K562 (cell line): ENCODE results near the gene CD74. TPM values are rescaled to one million over a fixed set of nuclear protein-coding genes. Genes with fewer than 3 reads are reported as not detected.

Source experiments
- ATAC-seq: fragments of 200-7000 bp; cut with Tn5 transposase; 3 replicates; pipeline ENCODE4 v1.9.1; 2020; ENCODE audit warnings: moderate library complexity
- BruUV-seq: library from RNA; stranded (reverse); fragments of 400-500 nt; replicated peaks from 2 replicates; lab custom pipeline; 2021; lab: Mats Ljungman, UMichigan
- CTCF ChIA-PET: fragments of 300-600 bp; formaldehyde crosslinking; extraction: SDS; loops from one replicate; lab custom pipeline; 2021; ENCODE audit warnings: low intra/inter-chr PET ratio; lab: Yijun Ruan, JAX
- POLR2A ChIA-PET: fragments of 300-600, 350-650 bp; sonication (Branson Sonifier 250); formaldehyde crosslinking; extraction: SDS; loops from one replicate; lab custom pipeline; 2021; ENCODE audit warnings: antibody characterized with exemption, inconsistent platforms; lab: Yijun Ruan, JAX
- DNase-seq, 4 experiments: peaks; one replicate each; pipeline versions ENCODE4 v3.0.0 to v3.0.0-alpha.2; 2011 to 2018; ENCODE audit warnings: low spot score in 3 of 4, mixed read lengths in 3 of 4; ENCODE audit errors: extremely low read depth in 1 of 4
- FAIRE-seq: peaks from 2 replicates; lab custom pipeline; 2011; peaks lifted over from hg19 to GRCh38; lab: Jason Lieb, UNC
- H2AFZ ChIP-seq: 2 replicates; pipeline ENCODE4 v1.6.0; 2011; ENCODE audit warnings: low read depth, low read length, control low read depth, inconsistent platforms
- H3K27ac ChIP-seq: fragments of 200-600 bp; 3 replicates; pipeline ENCODE4 v1.8.0; 2011; ENCODE audit warnings: low read depth, mild to moderate bottlenecking, control low read depth, inconsistent platforms, low read length, moderate library complexity, mixed read lengths; ENCODE audit errors: extremely low read depth
- H3K27me3 ChIP-seq, 2 experiments: fragments of 300-600 bp in 1 of 2; 2 replicates in 1 of 2; 3 replicates in 1 of 2; pipeline versions ENCODE4 v1.6.0 to v1.8.0; 2011; ENCODE audit warnings: inconsistent platforms in 2 of 2, low read length in 2 of 2, mild to moderate bottlenecking in 1 of 2, mixed read lengths in 1 of 2, moderate library complexity in 1 of 2; ENCODE audit not compliant: control insufficient read depth in 2 of 2, insufficient read depth in 2 of 2
- H3K36me3 ChIP-seq: fragments of 300-600 bp; 3 replicates; pipeline ENCODE4 v1.8.0; 2011; ENCODE audit warnings: mild to moderate bottlenecking, low read length, inconsistent platforms; ENCODE audit not compliant: control insufficient read depth, insufficient read depth
- H3K4me1 ChIP-seq, 2 experiments: fragments of 200-600 bp in 1 of 2; replicated peaks in 1 of 2; 2 replicates in 1 of 2; 3 replicates in 1 of 2; pipeline versions ENCODE4 v1.5.1 to v1.8.0; 2011; ENCODE audit warnings: inconsistent platforms in 2 of 2, low read length in 2 of 2, mild to moderate bottlenecking in 1 of 2, mixed read lengths in 1 of 2, moderate library complexity in 1 of 2; ENCODE audit not compliant: control insufficient read depth in 2 of 2, insufficient read depth in 2 of 2
- H3K4me2 ChIP-seq: 2 replicates; pipeline ENCODE4 v1.6.1; 2011; ENCODE audit warnings: low read length, control low read depth, inconsistent platforms, mixed read lengths; ENCODE audit not compliant: insufficient read depth
- H3K4me3 ChIP-seq: fragments of 200-600 bp; sonication (generic), shearing (Covaris generic); 2 replicates; pipeline ENCODE4 v1.5.1; 2016; ENCODE audit warnings: control low read depth, inconsistent platforms
- H3K79me2 ChIP-seq: fragments of 200-600 bp; 3 replicates; pipeline ENCODE4 v1.8.0; 2011; ENCODE audit warnings: low read length, inconsistent platforms; ENCODE audit not compliant: control insufficient read depth, insufficient read depth
- H3K9ac ChIP-seq, 2 experiments: 2 replicates each; pipeline versions ENCODE4 v1.6.0 to v1.6.1; 2011; ENCODE audit warnings: low read depth in 2 of 2, low read length in 2 of 2, control low read depth in 1 of 2, inconsistent platforms in 1 of 2, mild to moderate bottlenecking in 1 of 2, mixed read lengths in 1 of 2; ENCODE audit not compliant: insufficient read depth in 1 of 2
- H3K9me1 ChIP-seq: one replicate; pipeline ENCODE4 v1.6.0; 2011; ENCODE audit warnings: inconsistent platforms, mild to moderate bottlenecking, low read length, moderate library complexity; ENCODE audit not compliant: control insufficient read depth, insufficient read depth
- H3K9me3 ChIP-seq: replicated peaks from 2 replicates; pipeline ENCODE4 v1.5.1; 2011; ENCODE audit warnings: low read depth, low read length, inconsistent platforms; ENCODE audit not compliant: control insufficient read depth, insufficient read depth
- H4K20me1 ChIP-seq: replicated peaks from 2 replicates; pipeline ENCODE4 v1.6.1; 2011; ENCODE audit warnings: low read length, inconsistent platforms, mixed read lengths; ENCODE audit not compliant: control insufficient read depth, insufficient read depth
- CHD1 ChIP-seq: fragments of 200-600 bp; sonication (generic); IDR thresholded peaks from one replicate; pipeline ENCODE4 v1.6.1; 2012; ENCODE audit warnings: mild to moderate bottlenecking, moderate library complexity, low read length, inconsistent platforms
- ETV1 ChIP-seq: fragments of 450-650 bp; conservative IDR thresholded peaks from 2 replicates; pipeline ENCODE4 v1.6.1; 2016; ENCODE audit warnings: missing genetic modification characterization, control low read depth, low read depth, missing compliant biosample characterization
- ETV5 ChIP-seq: sonication (generic); formaldehyde crosslinking; IDR thresholded peaks from 2 replicates; pipeline ENCODE4 v1.4.0; 2020; ENCODE audit warnings: low read depth, mild to moderate bottlenecking, missing genetic modification reagents
- FOXM1 ChIP-seq, 2 experiments: fragments of 450-650 bp in 1 of 2; sonication (generic) in 1 of 2; formaldehyde crosslinking in 1 of 2; IDR thresholded peaks; 2 replicates each; pipeline versions ENCODE4 v1.6.1 to v1.9.0; 2017 to 2022; ENCODE audit warnings: low read depth in 2 of 2, mild to moderate bottlenecking in 2 of 2, missing genetic modification reagents in 1 of 2, moderate library complexity in 1 of 2
- NRF1 ChIP-seq, 2 experiments: fragments of 450-650 bp; IDR thresholded peaks in 1 of 2; conservative IDR thresholded peaks in 1 of 2; 2 replicates each; pipeline ENCODE4 v1.6.1; 2014; ENCODE audit warnings: mild to moderate bottlenecking in 2 of 2
- PTTG1 ChIP-seq: fragments of 450-650 bp; IDR thresholded peaks from 2 replicates; pipeline ENCODE4 v1.6.1; 2016; ENCODE audit warnings: low read depth, mild to moderate bottlenecking, missing genetic modification characterization, missing compliant biosample characterization
- SAP30 ChIP-seq: fragments of 200-600 bp; sonication (generic); IDR thresholded peaks from 2 replicates; pipeline ENCODE4 v1.6.1; 2012; ENCODE audit warnings: borderline replicate concordance, low read depth, mild to moderate bottlenecking, moderate library complexity, low read length, control low read depth, inconsistent platforms; ENCODE audit not compliant: insufficient read depth, poor library complexity, severe bottlenecking
- SRF ChIP-seq, 2 experiments: fragments of 250-450, 450-650 bp in 1 of 2; sonication (Bioruptor Pico) in 1 of 2; sonication (generic) in 1 of 2; formaldehyde crosslinking; IDR thresholded peaks; 2 replicates each; pipeline versions ENCODE4 v1.5.0 to v1.5.1; 2020 to 2022; ENCODE audit warnings: mild to moderate bottlenecking in 1 of 2, missing genetic modification reagents in 1 of 2
- THAP12 ChIP-seq: fragments of 250-450 bp; sonication (Bioruptor Pico); IDR thresholded peaks from 2 replicates; pipeline ENCODE4 v1.9.0; 2021; ENCODE audit warnings: mild to moderate bottlenecking, inconsistent platforms
- THAP7 ChIP-seq: fragments of 250-450 bp; sonication (Bioruptor Pico); IDR thresholded peaks from 2 replicates; pipeline ENCODE4 v1.5.0; 2021
- ZC3H8 ChIP-seq: fragments of 450-650 bp; IDR thresholded peaks from 2 replicates; pipeline ENCODE4 v1.6.1; 2017
- ZNF124 ChIP-seq: sonication (generic); formaldehyde crosslinking; IDR thresholded peaks from 2 replicates; pipeline ENCODE4 v1.8.1; 2022; ENCODE audit warnings: missing genetic modification reagents
- WGBS: fragments of 100-300 bp; shearing (Covaris generic); methylation state at CpG from one replicate; pipeline ENCODE4 v1.1.6; 2016; ENCODE audit warnings: low coverage, mixed read lengths; ENCODE audit not compliant: insufficient coverage; ENCODE audit errors: missing lambda C conversion rate; 5-methylcytosine and 5-hydroxymethylcytosine counted together
- in situ Hi-C: fragments of 300-500 bp; cut with MboI; formaldehyde crosslinking; loops from 4 replicates; pipeline ENCODE4 v1.15.0; 2018; ENCODE audit warnings: inconsistent platforms, mixed read lengths
- intact Hi-C: fragments of 100-400 bp; cut with micrococcal nuclease; formaldehyde crosslinking; loops from 2 replicates; pipeline ENCODE4 v1.14.2; 2022
- polyA plus RNA-seq, 8 experiments: library from polyadenylated mRNA; depleted of rRNA in 4 of 8; stranded (reverse) in 5 of 8; unstranded in 3 of 8; fragments of >200 nt; fragmentation: Nextera tagmentation in 2 of 8; fragmentation: Illumina TruSeq in 1 of 8; extraction: Ambion mirVana in 2 of 8; extraction: Trizol in 1 of 8; gene quantifications; 2 replicates each; pipeline versions ENCODE4 v1.2.1 to v1.2.3, GENCODE V29; 2011 to 2014; ENCODE audit warnings: inconsistent platforms in 1 of 8, missing spikeins in 1 of 8
- total RNA-seq, 7 experiments: library from RNA; depleted of rRNA in 6 of 7; stranded (reverse); fragments of >200 nt in 6 of 7; fragmentation: Illumina TruSeq in 2 of 7; extraction: Trizol in 2 of 7; gene quantifications; 2 replicates each; pipeline versions ENCODE4 v1.2.1 to v1.2.3, GENCODE V29; 2011 to 2021; ENCODE audit warnings: low replicate concordance in 1 of 7
- TF ChIP-seq, protein P1 (sequence below): sonication (generic); formaldehyde crosslinking; IDR thresholded peaks from 2 replicates; pipeline ENCODE4 v1.8.0; 2022; ENCODE audit warnings: mild to moderate bottlenecking, missing genetic modification reagents
- TF ChIP-seq, protein P2 (sequence below): sonication (generic); formaldehyde crosslinking; IDR thresholded peaks from 2 replicates; pipeline ENCODE4 v1.8.0; 2022; ENCODE audit warnings: mild to moderate bottlenecking, missing genetic modification reagents

Gene CD74
- total and polyA plus RNA-seq, 9 of the 15 experiments (the other 6 are each of a cell fraction or from before 2014, with no cell fraction given): 0.07 to 4.8 (median 0.32) TPM

DNA sequence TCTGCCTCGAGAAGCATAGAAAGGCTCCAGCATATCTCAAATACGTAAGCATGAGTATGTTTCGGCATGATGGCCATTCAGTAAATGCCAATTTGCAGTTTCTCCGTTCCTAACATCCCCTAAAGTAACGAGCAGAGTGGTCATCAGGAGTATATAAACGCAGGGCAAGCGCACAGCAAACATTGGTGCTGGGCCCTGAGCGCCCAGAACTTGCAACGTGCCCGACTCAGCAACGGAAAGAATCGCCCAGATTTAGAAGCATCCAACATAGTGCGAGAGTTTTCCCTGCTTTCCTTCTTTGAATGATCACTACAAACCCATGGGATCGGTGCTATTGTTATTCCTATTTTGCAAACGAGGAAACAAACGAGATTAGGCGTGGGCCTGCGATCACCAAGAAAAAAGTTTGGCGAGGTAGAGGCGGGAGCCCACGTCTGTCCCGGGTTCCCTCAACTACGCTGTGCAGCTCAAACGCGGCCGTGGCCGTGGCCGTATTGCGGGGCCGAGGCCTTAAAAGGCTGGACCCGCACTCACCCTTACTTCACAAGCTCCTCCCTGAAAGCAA lies 36.3 kb upstream of the CD74 start:
- ATAC-seq: peak; percentile 73
- peak overlapping the region; percentile 100 for H2AFZ ChIP-seq
- peak in 2 of 4 experiments; percentile 31 to 33 for DNase-seq
- BruUV-seq: TSS peak; percentile 64
- H3K4me2 ChIP-seq: peak overlapping the region; percentile 95
- FAIRE-seq: no peak
- peaks cover 8 to 11% of the 10 kb centered on the region in 2 experiments; a peak in 4 of 5 replicates for H3K4me1 ChIP-seq
- POLR2A ChIA-PET: interaction anchor here (0.5 to 1.5 kb wide), 15 partner anchors 8 to 760 kb away, joined by 3 to 8 read pairs (median 3); partner anchors contain the start of gene SMIM3
- peaks cover 40% of the 10 kb centered on the region for H3K79me2 ChIP-seq
- WGBS: 0% methylated on average over 31 of the region's 31 CpGs
- H3K4me3 ChIP-seq: peak overlapping the region; percentile 87
- intact Hi-C loops: no loop called here
- in situ Hi-C loops: no loop called here
- H4K20me1 ChIP-seq: peaks cover 31% of the 10 kb centered on the region
- no peaks in the 10 kb centered on the region for H3K9me3 ChIP-seq
- CTCF ChIA-PET: interaction anchor here (0.6 to 1.7 kb wide), 2 partner anchors 52 to 96 kb away, joined by 4 to 5 read pairs; no protein-coding TSS in a partner anchor
- peak overlapping the region; percentile 97 to 98 for H3K9ac ChIP-seq
- H3K27me3 ChIP-seq: no peaks in the 10 kb centered on the region
- H3K27ac ChIP-seq: peak overlapping the region; percentile 100
- H3K36me3 ChIP-seq: peaks cover 55% of the 10 kb centered on the region
- TF ChIP-seq ZNF124 (CRISPR knock-in tag) (no peak), THAP12 (no peak), PTTG1 (tag) (no peak), SRF (CRISPR knock-in tag; IDR thresholded peaks at IDR 0.05) (no peak), NRF1 (conservative IDR thresholded peaks at IDR 0.05 in 1 of 2, IDR thresholded peaks at IDR 0.05 in 1 of 2) (0 out of 4 replicates have a peak, but pooled peaks of 1 of the 2 experiments have one; percentile 19), THAP7 (0 out of 2 replicates have a peak, but pooled peaks have one; percentile 11), ETV5 (CRISPR knock-in tag) (0 out of 2 replicates have a peak, but pooled peaks have one; percentile 4), SAP30 (peak; percentile 58), ETV1 (no peak), CHD1 (peak; percentile 72), ZC3H8 (no peak), FOXM1 (IDR thresholded peaks at IDR 0.05; ENCODE audit: low read depth) (no peak), FOXM1 (CRISPR knock-in tag; IDR thresholded peaks at IDR 0.05; ENCODE audit: low read depth) (peak; percentile 57)
- TF ChIP-seq, protein P1, sequence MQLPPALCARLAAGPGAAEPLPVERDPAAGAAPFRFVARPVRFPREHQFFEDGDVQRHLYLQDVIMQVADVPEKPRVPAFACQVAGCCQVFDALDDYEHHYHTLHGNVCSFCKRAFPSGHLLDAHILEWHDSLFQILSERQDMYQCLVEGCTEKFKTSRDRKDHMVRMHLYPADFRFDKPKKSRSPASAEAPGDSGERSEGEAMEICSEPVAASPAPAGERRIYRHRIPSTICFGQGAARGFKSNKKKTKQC (CRISPR knock-in tag): peak; percentile 44; the same call in 1 of the 2 replicates
- TF ChIP-seq, protein P2, sequence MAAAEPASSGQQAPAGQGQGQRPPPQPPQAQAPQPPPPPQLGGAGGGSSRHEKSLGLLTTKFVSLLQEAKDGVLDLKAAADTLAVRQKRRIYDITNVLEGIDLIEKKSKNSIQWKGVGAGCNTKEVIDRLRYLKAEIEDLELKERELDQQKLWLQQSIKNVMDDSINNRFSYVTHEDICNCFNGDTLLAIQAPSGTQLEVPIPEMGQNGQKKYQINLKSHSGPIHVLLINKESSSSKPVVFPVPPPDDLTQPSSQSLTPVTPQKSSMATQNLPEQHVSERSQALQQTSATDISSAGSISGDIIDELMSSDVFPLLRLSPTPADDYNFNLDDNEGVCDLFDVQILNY: peak; percentile 44; the same call in 1 of the 2 replicates
- no peaks in the 10 kb centered on the region for H3K9me1 ChIP-seq
